HG02763 (cell line): Measurements from ENCODE around the gene PIMREG.

Experiments used
- ATAC-seq: cut with Tn5 transposase; IDR thresholded peaks from one replicate; pipeline ENCODE4 v1.9.1; 2021; ENCODE audit warnings: mild to moderate bottlenecking, moderate library complexity; ENCODE audit not compliant: unreplicated experiment

The PIMREG gene, protein sequence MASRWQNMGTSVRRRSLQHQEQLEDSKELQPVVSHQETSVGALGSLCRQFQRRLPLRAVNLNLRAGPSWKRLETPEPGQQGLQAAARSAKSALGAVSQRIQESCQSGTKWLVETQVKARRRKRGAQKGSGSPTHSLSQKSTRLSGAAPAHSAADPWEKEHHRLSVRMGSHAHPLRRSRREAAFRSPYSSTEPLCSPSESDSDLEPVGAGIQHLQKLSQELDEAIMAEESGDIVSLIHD

DNA sequence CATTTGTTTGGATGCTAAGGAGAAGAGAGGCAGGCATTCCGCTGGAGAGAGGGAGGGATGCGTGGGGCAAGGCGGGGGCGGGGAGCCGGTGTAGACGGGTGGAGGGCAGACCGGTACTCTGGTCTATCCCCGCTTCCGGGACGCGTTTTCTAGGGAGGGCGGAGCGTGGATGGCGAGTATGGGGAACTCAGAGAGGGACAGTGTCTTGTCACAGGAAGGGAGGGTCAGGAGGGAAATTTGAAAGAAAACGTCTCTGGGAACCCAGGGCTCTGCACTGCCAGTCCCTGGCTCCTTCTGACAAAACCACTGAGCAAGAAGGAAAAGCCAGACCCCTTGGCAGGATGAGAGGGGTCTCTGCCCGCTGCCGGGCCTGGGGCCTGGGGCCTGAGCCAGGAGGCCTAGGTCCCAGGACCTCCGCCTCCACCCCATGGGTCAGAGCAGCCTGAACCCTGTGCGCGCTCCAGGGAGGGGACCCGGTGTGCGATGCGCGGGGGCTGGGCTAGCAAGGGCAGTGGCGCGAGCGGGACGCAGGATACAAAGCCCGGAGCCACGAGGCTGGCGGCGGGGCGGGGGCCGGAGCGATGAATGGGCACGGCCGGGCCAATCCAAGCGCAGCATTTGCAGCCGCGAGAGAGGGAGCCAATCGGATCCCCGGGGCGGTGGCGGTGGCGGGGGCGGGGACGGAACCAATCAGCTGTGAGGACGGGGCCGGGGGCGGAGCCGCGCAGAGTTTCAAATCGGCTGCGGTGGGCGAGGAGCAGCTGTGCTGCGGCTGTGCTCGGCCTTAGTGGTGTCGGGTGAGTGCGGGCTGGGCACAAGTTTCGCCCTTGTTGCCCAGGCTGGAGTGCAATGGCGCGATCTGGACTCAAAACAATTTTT lies at the start of gene PIMREG:
Gene PIMREG, plus strand, starts transcription at position 764 of the 879 bp plus-strand sequence. CDS start 656 bp downstream, outside the sequence.
- peak; percentile 90 for ATAC-seq

DNA sequence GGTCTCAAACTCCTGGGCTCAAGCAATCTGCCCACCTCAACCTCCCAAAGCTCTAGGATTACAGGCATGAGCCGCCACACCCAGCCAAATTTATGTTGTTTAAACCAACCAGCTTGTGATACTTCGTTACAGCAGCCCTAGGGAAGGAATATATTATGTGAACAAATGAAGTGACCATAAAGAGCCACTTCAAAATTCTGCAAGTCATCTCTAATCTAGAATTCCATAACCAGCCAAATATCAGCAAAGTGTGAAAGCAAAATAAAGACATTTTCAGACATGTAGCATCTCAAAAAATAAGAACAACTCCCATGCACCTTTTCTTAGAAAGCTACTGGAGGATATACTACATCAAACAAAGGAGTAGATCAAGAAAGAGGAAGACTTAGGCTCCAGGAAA lies 45.3 kb upstream of the PIMREG start:
- ATAC-seq = no peak

DNA sequence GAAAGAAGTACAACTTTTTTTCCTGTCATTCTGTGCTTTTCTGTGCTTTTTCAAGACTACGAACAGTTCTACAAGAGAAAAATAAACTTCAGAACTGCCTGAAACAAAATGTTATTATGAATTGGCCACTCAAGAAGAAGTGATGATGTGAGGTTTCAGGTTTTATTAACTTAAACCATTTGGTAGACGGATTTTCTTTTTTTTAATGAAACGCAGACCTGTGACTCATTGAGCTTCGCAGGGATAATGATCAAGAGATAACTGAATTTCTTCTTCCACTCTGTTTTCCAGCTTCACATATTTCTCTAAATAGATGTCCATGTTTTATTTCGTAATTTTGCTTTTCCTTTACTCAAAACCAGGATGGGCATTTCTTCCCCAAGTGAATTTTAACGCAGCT lies 42.0 kb upstream of the PIMREG start:
- ATAC-seq = no peak

DNA sequence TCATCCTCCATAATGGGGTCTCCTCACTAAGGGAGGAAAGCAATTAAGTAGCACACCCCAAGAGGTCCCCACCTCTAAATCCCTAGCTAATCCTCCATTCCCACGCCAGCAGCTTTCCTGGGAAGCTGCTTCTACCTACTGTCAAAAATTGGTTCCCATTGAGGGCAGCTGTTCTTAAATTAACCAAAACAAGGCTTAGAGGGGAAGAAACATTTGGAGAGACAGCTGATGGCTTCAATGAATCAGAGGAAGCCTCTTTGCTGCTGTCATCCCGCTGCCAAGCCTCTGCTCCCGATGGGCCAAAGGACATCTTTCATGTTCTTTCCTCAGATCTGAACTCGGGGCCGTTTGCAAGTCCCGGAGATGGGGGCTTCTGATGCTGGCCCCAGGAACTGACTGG lies 36.0 kb upstream of the PIMREG start:
- ATAC-seq = no peak

DNA sequence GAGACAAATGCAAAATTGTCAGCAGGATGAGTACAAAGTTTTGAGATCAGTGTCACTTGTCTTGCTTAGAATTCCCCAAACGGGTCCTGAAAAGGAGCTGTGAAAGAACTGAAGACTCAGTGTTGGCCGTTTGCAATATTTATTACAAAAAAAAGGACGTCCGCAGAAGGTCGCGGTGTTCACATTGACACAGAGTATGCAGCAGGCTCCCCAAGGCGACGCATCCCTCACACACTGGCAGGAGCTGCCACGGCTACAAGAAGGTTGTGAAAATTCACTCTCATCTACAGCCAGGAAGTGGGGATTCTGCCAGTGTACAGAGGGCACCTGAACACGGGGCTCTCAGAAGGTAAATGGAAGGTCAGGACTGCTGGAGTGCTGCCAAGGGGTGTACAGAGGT lies 35.5 kb upstream of the PIMREG start:
- ATAC-seq = no peak

DNA sequence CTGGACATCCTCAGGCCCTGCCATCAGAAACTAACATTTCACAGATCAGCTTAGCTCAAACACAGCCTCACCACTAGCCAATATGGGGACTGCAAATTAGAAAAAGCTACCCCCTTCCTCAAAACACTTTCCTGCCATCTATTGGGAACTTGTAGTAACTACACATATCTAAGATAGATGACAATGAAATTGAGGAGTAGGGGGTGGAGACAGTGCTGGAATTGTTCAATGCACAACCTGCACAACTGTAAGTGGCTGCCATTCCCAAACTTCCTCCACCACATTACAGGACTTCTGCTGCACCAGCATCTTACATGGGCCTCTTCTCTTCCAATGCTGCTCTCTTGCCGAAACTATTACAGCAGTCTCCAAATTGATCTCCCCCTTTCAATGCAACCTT lies 31.2 kb upstream of the PIMREG start:
- no peak for ATAC-seq

DNA sequence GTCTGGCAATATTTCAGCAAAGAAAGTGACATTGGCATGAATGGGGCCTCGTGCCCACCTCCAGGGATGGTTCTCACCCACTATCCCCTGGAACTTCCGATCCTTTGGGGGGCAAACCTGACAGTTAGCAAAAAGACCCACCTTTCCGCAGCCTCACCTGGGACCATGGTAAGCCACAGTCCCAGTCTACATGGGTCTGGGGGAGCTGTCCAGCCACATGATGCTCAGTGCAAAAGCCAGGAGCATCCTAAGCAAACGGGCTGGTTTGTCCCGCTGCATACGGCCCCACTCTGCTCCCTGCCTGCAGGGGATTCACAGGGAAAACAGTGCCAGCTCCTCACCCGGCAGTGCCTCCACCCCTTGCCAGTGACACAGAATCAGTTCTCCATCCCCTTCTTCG lies 28.6 kb upstream of the PIMREG start:
- no peak for ATAC-seq

DNA sequence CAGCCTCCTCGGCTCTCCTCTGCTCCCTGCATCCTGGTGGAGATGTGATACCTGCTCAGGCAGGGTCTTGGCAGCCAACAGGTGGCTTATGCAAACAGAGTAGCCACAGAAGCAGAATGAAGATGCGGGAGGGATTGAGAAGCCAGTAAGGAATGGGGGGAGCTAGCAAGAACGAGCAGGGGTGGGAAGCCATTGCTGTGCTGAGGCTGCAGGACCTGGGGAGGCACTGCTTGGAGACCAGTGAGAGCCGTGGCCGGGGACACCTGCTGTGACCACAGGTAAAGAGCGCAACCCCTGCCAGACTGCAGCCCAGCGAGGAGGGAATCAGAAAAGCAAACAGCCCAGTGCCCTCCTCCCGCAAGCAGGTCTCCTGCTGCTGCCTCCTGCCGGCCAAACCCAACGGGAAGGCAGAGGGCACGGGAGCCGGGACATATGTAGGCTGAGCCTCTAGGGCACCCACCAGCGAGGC lies 24.0 kb upstream of the PIMREG start:
- no peak for ATAC-seq

DNA sequence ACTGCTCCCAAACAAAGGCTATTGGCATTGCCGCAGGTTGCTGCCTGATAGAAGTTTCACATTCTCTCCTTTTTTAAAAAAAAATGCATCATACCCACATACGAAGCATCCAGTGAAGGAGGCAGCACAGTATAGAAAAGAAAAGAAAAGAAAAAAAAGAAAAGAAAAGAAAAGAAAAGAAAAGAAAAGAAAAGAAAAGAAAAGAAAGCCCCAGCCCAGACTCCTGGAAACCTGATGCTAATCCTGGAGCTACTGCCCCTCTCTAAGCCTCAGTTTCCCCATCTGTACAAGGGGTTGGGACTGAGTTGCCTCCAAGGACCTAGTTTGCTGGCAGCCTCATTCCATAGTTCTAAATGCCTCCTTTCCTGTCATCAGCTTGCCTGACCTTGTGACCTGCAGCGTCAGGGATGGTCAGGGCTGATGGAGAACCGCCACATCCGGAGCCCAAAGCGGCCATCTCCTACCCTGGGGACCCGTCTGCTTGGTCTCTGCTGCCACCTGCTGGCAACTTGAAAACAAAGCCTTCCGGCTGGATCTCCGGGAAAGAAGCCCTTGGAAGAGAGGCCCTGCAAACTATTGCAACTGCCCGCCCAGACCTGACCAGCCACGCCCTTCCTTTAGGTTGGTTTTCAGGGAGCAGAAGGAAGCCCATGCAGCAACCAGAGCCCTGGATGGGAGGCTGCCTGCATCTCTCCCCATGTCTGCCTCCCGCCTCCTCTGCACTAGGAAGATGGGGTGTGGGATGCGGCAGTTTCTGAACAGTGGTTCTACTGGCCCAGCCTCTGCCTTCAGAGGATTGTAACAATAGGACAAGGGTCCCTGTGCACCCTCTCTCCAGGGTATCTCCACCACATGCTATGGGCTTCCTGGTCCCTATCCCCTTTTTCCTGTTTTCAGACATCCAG lies 22.3 kb upstream of the PIMREG start:
- no peak for ATAC-seq

DNA sequence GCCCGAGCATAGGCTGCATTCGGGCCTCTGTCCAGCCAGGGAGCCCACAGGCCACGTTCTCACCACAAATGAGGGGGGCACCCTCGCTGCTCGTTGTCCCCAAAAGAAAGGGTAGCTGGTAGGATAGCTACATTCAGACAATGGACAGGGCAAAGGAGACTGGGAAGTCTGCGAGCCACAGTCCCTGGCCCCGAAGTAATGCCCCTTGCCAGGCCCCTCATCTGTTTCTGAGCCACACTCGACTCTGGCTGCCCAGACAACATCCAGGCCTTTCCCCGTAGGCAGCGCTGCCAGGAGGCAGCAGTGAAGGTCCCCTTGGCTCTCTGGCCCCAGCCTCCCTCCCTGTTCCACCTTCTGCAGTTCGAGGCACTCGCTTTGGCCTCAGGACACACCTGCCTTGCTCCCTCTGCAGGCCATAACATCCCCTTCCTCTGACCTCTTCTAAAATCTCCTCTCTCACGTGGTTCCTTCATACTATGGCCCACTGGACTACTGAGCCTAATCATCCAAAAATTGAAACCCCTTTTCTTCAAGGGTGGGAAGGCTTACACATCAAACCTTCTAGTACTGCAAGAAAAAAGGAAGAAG lies 21.5 kb upstream of the PIMREG start:
- ATAC-seq = no peak

DNA sequence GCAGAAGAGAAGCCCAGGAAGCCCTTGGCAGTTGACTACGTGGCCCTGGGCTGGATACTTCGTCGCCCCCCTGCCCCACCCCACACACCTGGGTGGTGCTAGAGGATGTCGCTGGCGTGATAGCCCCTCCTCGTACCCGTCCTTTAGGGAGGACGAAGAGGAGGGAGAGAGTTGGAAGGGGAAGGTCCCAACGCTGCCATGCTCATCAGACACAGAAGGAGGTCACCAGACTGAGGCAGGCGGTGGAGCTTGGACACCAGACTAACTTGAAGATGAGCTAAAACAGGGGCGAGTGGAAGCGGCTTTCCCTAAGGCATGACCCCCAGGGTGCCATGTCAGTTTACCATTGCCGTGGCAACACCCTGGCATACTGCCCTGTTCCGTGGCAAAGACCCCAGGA lies 20.3 kb upstream of the PIMREG start:
- ATAC-seq = no peak

DNA sequence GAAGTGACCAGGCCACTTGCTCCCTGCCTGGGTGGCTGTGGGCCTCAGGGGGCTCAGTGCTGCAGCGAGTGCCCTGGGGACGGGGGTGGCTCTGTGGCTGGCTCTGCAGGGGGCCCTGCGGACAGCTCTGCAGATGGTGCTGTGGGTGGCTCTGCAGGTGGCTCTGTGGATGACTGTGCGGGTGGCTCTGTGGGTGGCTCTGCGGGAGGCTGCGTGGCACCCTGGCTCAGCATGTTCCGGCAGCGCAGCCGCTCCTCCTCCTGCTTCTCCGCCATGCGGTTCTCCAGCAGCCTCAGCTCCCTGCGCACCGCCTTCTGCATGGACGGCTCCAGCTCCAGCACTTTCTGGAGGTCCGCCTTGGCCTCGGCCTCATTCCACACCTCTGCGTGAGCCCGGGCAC lies 18.8 kb upstream of the PIMREG start:
- no peak for ATAC-seq

DNA sequence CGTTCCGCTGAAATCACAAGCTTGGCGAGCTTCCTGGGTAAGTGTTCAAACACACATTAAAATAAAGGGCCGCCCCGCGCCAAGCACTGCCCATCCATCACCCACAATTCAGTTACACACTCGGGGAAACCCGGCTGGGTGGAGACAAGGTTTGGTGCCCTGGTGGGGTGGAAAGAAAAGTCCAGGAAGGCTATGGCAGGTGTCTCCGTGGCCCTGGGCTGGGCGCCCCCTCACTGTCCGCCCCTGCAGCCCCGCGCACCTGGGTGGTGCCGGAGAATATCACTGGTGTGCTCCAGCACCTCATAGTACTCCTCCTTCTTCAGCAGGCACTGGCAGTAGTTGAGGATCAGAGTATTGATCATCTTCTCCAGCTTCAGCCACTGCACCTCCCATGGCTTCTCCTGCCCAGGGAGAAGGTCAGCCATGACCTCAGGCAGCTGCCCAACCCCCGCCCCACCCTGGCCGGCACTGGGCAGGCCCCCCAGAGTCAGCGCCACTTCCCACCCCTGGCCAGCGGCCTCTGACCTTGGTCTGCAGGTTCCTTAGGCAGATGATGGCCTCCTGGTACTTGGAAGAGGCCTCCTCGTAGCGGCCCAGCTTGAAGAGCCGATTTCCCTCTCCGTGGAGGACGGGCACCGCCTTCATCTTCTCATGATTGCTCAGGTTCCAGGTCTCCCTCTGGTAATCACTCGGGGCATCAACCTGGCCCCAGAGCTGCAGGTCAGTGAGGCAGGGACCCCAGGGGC lies 17.7 kb upstream of the PIMREG start:
- ATAC-seq = no peak

DNA sequence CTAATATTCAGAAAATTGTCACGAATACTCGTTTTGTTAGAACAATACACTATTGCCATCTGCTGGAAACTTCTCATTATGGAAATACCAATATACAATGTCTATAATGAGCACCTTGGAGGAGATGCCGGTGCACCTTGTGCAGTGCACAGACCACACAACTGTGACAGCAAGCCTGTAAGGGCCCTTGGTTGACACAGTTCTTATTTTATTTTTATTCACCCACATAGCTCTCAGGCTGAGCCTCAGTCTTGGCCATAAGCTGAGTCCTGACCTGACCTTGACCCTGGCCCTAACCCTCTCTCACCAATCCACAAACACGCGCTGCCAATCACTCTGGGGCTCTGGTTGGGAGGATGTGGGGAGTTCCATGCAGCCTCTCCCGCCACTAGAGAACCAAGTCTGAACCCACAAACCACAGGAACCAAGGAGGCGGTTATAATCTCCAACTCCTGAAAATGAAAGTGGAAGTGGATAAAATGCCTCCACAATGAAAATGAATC lies 16.9 kb upstream of the PIMREG start:
- ATAC-seq = no peak

DNA sequence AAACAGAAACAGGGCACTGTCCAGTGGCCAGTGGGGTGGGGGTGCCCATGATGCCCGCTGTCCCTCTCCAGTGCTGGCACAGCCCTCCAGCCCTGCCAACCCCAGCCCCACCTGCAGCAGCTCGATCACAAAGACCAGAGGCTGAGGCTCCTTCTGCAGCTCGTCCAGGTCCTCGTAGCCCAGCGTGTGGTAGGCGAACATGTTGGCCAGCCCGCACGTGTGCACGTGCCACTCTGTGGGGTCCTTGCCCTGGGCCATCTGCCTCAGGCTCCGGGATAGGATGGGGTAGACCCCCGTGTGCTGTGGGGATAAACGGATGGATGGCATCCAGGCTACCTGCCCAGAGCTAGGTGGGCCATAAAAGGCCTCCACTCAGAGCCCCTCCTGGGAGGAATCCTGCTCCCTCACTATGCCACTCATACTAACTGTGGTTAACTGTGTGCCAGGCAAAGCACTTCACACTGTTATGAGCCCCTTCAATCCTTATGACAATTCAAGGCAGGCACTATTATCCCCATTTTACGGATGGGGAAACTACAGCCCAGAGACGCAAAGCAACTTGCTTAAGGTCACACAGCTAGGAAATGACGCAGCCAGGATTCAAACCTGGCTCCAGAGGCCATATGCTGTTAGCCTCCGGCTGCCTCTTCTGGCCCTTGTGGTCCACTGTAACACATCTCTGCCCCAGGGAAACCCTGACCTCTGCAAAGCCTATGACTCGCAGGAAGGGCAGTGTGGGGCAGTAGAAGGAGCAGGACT lies 15.9 kb upstream of the PIMREG start:
- ATAC-seq = no peak

DNA sequence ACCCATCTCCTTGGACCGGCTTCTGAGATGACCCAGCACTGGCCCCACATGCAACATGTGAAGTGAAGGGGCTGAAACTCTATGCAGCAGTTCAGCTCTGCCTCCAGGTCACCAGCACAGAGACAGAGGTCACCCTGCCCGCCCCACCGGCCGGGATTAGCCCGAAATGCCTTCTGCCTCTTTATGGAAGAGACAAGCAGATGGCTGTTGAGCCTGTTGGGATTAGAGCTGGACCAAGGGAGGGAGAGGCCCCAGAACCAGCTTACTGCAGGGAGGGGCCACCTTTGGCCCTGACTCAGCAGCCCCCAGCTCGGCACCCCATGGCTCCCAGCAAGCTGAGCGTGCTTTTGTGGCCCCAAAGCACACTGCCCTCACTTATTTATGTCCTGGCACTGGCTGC lies 15.0 kb upstream of the PIMREG start:
- no peak for ATAC-seq

DNA sequence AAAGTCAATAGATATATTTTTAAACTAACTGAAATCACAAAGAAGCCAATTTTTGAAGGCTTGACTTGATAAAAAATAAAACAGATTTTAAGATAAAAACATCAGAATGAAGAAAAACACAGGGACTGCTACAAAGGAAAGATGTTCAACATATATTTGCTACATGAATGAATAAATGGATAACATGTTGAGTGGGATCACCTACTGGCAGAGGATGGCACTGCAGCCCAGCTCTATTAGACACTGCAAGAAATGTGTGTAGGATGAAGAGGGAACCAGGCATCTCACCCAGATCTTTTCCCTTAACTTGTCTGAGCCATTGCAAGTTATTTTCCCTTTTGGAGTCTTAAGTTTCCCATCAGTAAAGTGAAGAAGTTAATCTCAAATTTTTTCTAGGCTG lies 13.5 kb upstream of the PIMREG start:
- no peak for ATAC-seq

DNA sequence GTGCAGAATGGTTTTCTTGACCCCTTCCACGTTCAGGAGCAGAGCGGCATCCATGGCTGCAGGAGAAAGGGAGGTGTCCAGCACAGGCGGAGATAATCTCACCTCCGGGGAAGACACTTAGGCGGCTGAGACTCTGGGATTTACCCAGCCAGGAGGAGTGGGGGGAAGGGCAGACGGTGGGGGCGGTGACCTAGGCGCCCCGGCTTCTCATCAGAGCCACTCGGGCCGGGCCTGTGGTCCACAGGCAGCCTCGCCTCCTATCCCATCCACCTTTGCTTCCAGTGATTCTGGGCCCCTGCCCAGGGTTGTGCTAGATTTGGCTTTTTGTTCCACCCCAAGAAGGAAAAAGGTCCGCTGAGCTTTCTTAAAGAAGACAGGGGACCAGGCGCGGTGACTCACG lies 9.2 kb upstream of the PIMREG start, which contains the start of gene AIPL1:
Gene AIPL1, minus strand, starts transcription at position 71 of the 400 bp plus-strand sequence. Its CDS starts 17 bp downstream, at position 54.
- no peak for ATAC-seq

DNA sequence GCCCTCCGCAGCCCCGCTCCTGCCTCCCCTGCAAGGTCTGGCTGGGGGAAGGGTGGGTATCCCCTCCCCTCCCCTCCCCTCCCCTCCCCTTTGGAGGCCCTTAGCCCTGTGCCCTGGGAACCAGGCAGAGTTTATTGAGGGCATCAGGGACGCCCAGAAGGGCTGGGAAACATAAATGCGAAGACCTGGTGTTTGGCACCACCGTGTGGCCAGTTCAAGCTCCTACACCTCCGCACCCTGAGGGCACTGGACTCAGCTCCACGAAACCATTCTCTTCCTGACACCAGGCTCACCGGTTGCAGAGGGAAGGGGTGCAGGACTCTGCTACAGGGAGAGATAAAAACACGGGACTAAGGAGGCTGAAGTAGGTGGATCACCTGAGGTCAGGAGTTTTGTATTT lies 8.3 kb upstream of the PIMREG start:
- ATAC-seq = no peak
